ENCODE measurements around the gene ERGIC1.

The ERGIC1 gene

DNA sequence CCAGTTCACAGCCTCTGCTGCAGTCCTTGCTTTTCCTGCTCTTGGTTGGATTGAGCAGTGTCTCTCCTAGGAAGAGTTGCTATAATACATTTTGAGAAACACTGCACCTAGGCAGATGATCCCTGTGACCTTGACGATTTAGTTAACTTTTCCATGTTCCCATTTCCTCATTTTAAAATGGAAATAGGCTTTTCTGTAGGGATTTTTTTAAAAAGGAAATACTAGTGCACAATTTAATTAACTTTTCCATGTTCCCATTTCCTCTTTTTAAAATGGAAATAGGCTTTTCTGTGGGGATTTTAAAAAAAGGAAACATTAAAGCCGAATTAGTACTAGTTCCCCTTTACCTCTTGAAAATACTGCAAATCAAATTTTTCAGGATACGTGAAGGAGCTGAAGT is 154.2 kb downstream of the ERGIC1 start:
- H3K27ac Mint-ChIP-seq, result no peak overlapping the region
- H3K36me3 Mint-ChIP-seq, result peaks cover 2% of the 10 kb centered on the region
- H3K9me3 Mint-ChIP-seq (ENCODE audit: low read depth), result no peaks in the 10 kb centered on the region
- no peaks in the 10 kb centered on the region for H3K27me3 Mint-ChIP-seq
- no peak overlapping the region for H3K4me3 Mint-ChIP-seq
- H3K4me1 Mint-ChIP-seq (ENCODE audit: low read depth), result peaks cover 56% of the 10 kb centered on the region

DNA sequence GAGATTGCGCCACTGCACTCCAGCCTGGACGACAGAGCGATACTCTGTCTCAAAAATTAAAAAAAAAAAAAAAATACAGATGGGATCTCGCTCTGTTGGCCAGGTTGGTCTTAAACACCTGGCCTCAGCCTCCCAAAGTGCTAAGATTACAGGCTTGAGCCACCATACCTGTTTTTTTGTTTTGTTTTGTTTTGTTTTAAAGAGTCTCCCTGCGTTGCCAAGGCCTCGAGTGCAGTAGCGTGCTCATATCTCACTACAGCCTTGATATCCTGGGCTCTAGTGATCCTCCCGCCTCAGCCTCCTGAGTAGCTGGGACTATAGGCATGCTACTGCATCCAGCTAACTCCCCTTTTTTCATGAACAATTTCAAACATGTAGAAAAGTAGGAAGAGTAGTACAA is 156.7 kb downstream of the ERGIC1 start:
- Mint-ChIP-seq H3K27me3 (no peaks in the 10 kb centered on the region), H3K9me3 (ENCODE audit: low read depth) (no peaks in the 10 kb centered on the region), H3K36me3 (peaks cover 5% of the 10 kb centered on the region), H3K4me1 (ENCODE audit: low read depth) (peaks cover 55% of the 10 kb centered on the region), H3K27ac (peak overlapping the region; percentile 10), H3K4me3 (no peak overlapping the region)

DNA sequence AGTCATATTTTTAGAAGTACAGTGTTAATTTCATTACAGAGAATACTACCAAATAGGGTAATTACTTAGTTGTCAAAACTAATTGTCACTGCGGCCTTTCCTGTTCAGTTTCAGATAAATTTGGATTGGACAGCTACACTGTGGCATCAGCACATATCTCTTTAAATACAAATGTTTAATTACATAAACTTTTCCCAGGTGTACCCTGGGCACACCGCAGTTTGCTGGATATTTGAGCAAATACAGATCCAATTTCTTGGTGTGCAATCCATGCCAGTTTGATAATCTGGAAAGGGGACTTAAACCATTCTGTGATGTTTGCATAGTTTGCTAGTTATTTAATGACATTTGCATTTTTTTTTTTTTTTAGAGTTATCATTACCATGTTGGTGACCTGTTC is 160.4 kb downstream of the ERGIC1 start:
- H3K27ac Mint-ChIP-seq, result peak overlapping the region; percentile 69
- no peaks in the 10 kb centered on the region for H3K9me3 Mint-ChIP-seq (ENCODE audit: low read depth)
- H3K27me3 Mint-ChIP-seq, result no peaks in the 10 kb centered on the region
- peaks cover 5% of the 10 kb centered on the region for H3K36me3 Mint-ChIP-seq
- H3K4me1 Mint-ChIP-seq (ENCODE audit: low read depth), result peaks cover 55% of the 10 kb centered on the region
- no peak overlapping the region for H3K4me3 Mint-ChIP-seq

DNA sequence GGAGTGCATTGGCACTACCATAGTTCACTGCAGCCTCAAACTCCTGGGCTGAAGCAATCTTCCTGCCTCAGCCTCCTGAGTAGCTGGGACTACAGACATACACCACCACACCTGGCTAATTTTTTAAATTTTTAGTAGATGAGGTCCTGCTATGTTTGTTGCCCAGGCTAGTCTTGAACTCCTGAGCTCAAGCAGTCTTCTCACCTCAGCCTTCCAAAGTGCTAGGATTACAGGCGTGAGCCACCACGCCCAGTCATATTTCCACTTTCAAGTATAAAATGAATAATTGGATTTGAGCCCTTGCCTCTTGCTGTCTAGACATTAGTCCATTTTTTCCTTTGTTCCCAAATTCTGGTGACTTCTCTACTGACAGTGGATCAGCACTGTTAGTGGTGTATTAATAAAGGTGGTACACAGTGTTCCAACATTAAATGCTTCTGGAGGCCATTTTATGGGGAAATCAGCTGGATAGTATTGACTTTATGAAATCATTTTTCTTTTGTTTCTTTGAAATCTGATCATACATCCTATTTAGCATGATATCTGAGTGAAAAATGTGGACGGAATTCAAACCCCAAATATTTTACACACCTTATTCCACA is 165.4 kb downstream of the ERGIC1 start:
- Mint-ChIP-seq H3K4me3 (no peak overlapping the region), H3K4me1 (ENCODE audit: low read depth) (peaks cover 75% of the 10 kb centered on the region), H3K9me3 (ENCODE audit: low read depth) (no peaks in the 10 kb centered on the region), H3K36me3 (peaks cover 3% of the 10 kb centered on the region), H3K27me3 (no peaks in the 10 kb centered on the region), H3K27ac (peak overlapping the region; percentile 66)

DNA sequence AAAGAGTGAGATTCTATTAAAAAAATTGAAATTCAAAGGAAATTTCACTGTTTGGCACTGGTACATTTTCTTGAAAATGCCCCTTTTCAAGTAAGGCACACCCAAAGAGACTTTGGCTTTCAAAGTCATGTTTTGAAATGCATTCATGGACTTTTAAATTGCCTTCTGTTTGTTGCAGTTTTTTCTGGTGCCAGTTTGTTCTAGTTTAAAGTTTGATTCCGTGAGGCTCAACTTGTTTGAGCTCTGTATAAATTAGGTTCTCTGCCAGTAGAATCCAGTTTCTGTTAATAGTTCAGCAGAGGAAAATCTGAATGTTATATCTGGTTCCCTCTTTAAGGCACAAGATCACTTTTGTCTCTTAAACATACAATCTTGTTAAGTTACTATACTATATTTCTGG is 165.9 kb downstream of the ERGIC1 start:
- peak overlapping the region; percentile 6 for H3K4me3 Mint-ChIP-seq
- H3K27ac Mint-ChIP-seq, result no peak overlapping the region
- no peaks in the 10 kb centered on the region for H3K9me3 Mint-ChIP-seq (ENCODE audit: low read depth)
- H3K27me3 Mint-ChIP-seq, result no peaks in the 10 kb centered on the region
- H3K36me3 Mint-ChIP-seq, result peaks cover 3% of the 10 kb centered on the region
- H3K4me1 Mint-ChIP-seq (ENCODE audit: low read depth), result peaks cover 80% of the 10 kb centered on the region

DNA sequence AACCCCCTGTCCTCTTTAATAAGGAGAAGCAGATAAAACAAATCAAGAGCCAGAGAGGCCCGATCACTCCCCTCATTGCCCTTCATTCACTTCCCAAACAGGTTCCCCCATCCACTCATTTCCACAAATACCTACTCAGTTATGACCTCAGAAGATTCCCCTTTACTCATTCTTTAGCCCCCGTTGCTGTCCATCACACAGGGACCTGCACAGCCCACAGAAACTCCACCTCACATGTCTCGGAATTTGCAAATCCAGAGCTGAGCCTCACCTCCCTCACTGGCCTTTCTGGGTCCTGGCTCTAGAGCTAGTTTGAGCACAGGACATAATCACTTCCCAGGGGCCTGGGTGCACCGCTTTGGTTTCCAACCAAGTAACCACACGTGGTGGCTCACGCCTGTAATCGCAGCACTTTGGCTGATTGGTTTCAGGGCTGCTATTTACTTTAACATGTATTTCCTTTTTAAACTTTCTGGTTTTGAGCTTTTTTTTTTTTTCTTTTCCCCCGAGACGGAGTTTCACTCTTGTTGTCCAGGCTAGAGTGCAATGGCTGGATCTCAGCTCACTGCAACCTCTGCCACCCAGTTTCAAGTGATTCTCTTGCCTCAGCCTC is 167.3 kb downstream of the ERGIC1 start:
- H3K27ac Mint-ChIP-seq, result peak overlapping the region; percentile 62
- H3K4me3 Mint-ChIP-seq, result peak overlapping the region; percentile 9
- no peaks in the 10 kb centered on the region for H3K27me3 Mint-ChIP-seq
- no peaks in the 10 kb centered on the region for H3K9me3 Mint-ChIP-seq (ENCODE audit: low read depth)
- H3K36me3 Mint-ChIP-seq, result peaks cover 3% of the 10 kb centered on the region
- H3K4me1 Mint-ChIP-seq (ENCODE audit: low read depth), result peaks cover 86% of the 10 kb centered on the region
